NT2/D1 (cell line): ENCODE results near the gene ATP13A3.

Experiments
- SUZ12 ChIP-seq: IDR thresholded peaks from 2 replicates; pipeline ENCODE4 v1.6.1; 2011; ENCODE audit not compliant: insufficient read length, insufficient read depth; ENCODE audit errors: extremely low read depth
- YY1 ChIP-seq: IDR thresholded peaks from 2 replicates; pipeline ENCODE4 v1.6.1; 2011; ENCODE audit not compliant: insufficient read length, insufficient read depth
- ZNF274 ChIP-seq: IDR thresholded peaks from 2 replicates; pipeline ENCODE4 v1.6.1; 2011; ENCODE audit warnings: mild to moderate bottlenecking, low read depth, low read length

GRCh38 chr3:194446754-194447153 is 40.0 kb downstream of the ATP13A3 start:
- no peak for TF ChIP-seq ZNF274
- TF ChIP-seq YY1, result no peak
- no peak for TF ChIP-seq SUZ12
